ENCODE results near the gene CCDC159.

DNA sequence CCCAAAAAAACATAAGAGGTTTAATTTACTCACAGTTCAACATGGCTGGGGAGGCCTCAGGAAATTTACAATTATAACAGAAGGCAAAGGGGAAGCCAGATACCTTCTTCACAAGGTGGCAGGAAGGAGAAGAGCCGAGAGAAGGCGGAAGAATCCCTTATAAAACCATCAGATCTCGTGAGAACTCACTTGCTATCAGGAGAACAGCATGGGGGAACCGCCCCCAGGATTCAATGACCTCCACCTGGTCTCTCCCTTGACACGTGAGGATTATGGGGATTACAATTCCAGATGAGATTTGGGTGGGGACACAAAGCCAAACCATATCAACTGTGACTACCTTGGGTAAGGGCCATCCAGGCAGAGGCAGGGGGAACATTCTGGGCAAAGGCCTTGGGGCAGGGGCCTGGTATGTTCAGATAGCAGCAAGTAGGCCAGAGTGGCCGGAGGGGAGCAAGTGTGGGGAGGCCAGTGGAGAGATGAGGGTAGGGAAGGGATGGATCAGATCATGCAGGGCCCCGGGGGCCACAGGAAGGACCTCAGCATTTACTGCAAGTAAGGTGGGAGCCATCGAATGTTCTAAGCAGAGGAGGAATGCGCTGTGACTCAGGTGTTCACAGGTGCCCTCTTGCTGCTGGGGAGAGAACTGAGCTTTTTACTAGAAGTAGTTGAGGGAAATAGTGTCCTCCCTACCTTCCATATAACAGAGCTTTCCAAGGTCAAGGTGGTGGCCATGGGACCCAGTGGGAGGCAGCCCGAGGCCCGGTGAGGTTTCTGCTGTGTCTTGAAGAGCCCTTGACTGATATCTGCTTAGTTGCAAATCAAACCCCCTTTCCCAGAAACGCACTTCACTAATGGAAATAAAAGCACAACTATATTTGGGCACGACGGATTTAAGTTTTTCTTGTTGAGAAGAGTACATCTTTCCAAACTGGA lies 24.9 kb upstream of the CCDC159 start:
- TF ChIP-seq, protein P1, sequence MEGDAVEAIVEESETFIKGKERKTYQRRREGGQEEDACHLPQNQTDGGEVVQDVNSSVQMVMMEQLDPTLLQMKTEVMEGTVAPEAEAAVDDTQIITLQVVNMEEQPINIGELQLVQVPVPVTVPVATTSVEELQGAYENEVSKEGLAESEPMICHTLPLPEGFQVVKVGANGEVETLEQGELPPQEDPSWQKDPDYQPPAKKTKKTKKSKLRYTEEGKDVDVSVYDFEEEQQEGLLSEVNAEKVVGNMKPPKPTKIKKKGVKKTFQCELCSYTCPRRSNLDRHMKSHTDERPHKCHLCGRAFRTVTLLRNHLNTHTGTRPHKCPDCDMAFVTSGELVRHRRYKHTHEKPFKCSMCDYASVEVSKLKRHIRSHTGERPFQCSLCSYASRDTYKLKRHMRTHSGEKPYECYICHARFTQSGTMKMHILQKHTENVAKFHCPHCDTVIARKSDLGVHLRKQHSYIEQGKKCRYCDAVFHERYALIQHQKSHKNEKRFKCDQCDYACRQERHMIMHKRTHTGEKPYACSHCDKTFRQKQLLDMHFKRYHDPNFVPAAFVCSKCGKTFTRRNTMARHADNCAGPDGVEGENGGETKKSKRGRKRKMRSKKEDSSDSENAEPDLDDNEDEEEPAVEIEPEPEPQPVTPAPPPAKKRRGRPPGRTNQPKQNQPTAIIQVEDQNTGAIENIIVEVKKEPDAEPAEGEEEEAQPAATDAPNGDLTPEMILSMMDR (IDR thresholded peaks at IDR 0.05 in 8 of 11, conservative IDR thresholded peaks at IDR 0.05 in 3 of 11) = no peak
- TF ChIP-seq POLR2AphosphoS5 (IDR thresholded peaks at IDR 0.05) (peak in 2 of 3 donors; percentile 19 to 45), POLR2A (IDR thresholded peaks at IDR 0.05) (no peak)

Data from spleen (tissue), 7 donors.